ENCODE results near the gene SYMPK. TPM values are rescaled to one million over a fixed set of nuclear protein-coding genes. Genes with fewer than 3 reads are reported as not detected.

The SYMPK gene
- total RNA-seq, 1 experiment from 2014 or later, result 86.2 TPM

- Mint-ChIP-seq H3K27me3 (ENCODE audit: insufficient read depth, unreplicated experiment) (no peaks in the 10 kb centered on the region), H3K4me3 (ENCODE audit: unreplicated experiment) (no peak overlapping the region), H3K9me3 (ENCODE audit: unreplicated experiment) (no peaks in the 10 kb centered on the region), H3K4me1 (ENCODE audit: insufficient read depth, unreplicated experiment) (peaks cover 3% of the 10 kb centered on the region), H3K36me3 (ENCODE audit: insufficient read depth, unreplicated experiment) (peaks cover 18% of the 10 kb centered on the region), H3K27ac (ENCODE audit: low read depth, unreplicated experiment) (no peak overlapping the region)
- intact Hi-C loops (cut with micrococcal nuclease), result loop anchor here (10.0 kb wide), 1 partner anchor 105 kb away; the partner anchor contains the start of gene CCDC61
- TF ChIP-seq, protein P1, sequence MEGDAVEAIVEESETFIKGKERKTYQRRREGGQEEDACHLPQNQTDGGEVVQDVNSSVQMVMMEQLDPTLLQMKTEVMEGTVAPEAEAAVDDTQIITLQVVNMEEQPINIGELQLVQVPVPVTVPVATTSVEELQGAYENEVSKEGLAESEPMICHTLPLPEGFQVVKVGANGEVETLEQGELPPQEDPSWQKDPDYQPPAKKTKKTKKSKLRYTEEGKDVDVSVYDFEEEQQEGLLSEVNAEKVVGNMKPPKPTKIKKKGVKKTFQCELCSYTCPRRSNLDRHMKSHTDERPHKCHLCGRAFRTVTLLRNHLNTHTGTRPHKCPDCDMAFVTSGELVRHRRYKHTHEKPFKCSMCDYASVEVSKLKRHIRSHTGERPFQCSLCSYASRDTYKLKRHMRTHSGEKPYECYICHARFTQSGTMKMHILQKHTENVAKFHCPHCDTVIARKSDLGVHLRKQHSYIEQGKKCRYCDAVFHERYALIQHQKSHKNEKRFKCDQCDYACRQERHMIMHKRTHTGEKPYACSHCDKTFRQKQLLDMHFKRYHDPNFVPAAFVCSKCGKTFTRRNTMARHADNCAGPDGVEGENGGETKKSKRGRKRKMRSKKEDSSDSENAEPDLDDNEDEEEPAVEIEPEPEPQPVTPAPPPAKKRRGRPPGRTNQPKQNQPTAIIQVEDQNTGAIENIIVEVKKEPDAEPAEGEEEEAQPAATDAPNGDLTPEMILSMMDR (IDR thresholded peaks at IDR 0.05; ENCODE audit: unreplicated experiment), result no peak
- BruUV-seq (replicated peaks), result no TSS peak
- DNase-seq (ENCODE audit: unreplicated experiment), result no peak
- CTCF ChIA-PET, result interaction anchor here (0.6 kb wide), 1 partner anchor 40 kb away, joined by 4 read pairs; no protein-coding TSS in a partner anchor
- POLR2A ChIA-PET, result no interaction called here
Measured at GRCh38 chr19:45889210-45889885, 26.4 kb upstream of the SYMPK start.

DNA sequence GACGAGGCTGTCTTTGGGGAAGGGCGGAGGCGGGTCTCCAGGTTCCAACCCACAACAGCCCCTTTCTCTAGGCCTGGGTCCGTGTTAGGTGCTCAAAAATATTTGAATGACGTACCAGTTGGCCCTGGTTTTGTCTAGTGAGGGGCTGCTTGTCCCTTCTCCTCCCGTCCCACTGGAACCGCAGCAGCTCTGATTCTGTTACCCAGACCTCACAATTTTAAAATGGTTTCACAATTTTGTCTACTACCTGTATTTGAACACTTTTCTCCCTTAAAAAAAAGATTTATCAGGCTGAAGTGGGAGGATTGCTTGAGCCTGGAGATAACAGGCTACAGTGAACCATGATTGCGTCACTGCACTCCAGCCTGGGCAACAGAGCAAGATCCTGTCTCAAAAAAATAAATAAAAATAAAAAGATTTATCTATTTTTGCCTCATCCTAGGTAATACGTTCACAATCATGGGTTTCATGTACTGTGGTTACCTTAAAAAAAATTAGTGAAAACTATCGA, 24.3 kb upstream of the SYMPK start:
- no peak for DNase-seq (ENCODE audit: unreplicated experiment)
- H3K27ac Mint-ChIP-seq (ENCODE audit: low read depth, unreplicated experiment), result peak overlapping the region; percentile 98
- no peaks in the 10 kb centered on the region for H3K9me3 Mint-ChIP-seq (ENCODE audit: unreplicated experiment)
- CTCF ChIA-PET, result no interaction called here
- H3K4me1 Mint-ChIP-seq (ENCODE audit: insufficient read depth, unreplicated experiment), result peaks cover 10% of the 10 kb centered on the region
- intact Hi-C loops (cut with micrococcal nuclease), result loop anchor here (10.0 kb wide), 1 partner anchor 108 kb away; the partner anchor contains the start of gene CCDC61
- POLR2A ChIA-PET, result interaction anchor here (1.5 to 4.0 kb wide), 8 partner anchors 15 to 133 kb away, joined by 3 to 46 read pairs (median 10); partner anchors contain the start of genes CCDC61, MYPOP, SIX5 and SYMPK
- H3K4me3 Mint-ChIP-seq (ENCODE audit: unreplicated experiment), result peak overlapping the region; percentile 97
- H3K36me3 Mint-ChIP-seq (ENCODE audit: insufficient read depth, unreplicated experiment), result peaks cover 18% of the 10 kb centered on the region
- TSS peak; percentile 95 for BruUV-seq (replicated peaks)
- TF ChIP-seq, protein P1 (IDR thresholded peaks at IDR 0.05; ENCODE audit: unreplicated experiment), result no peak
- H3K27me3 Mint-ChIP-seq (ENCODE audit: insufficient read depth, unreplicated experiment), result no peaks in the 10 kb centered on the region

- Mint-ChIP-seq H3K9me3 (ENCODE audit: unreplicated experiment) (no peaks in the 10 kb centered on the region), H3K27me3 (ENCODE audit: insufficient read depth, unreplicated experiment) (no peaks in the 10 kb centered on the region), H3K27ac (ENCODE audit: low read depth, unreplicated experiment) (peak overlapping the region; percentile 98), H3K36me3 (ENCODE audit: insufficient read depth, unreplicated experiment) (peaks cover 18% of the 10 kb centered on the region), H3K4me3 (ENCODE audit: unreplicated experiment) (peak overlapping the region; percentile 97), H3K4me1 (ENCODE audit: insufficient read depth, unreplicated experiment) (peaks cover 10% of the 10 kb centered on the region)
- intact Hi-C loops (cut with micrococcal nuclease), result loop anchor here (10.0 kb wide), 1 partner anchor 108 kb away; the partner anchor contains the start of gene CCDC61
- CTCF ChIA-PET, result interaction anchor here (0.6 to 1.1 kb wide), 3 partner anchors 162 to 641 kb away, joined by 3 to 6 read pairs (median 3); no protein-coding TSS in a partner anchor
- POLR2A ChIA-PET, result interaction anchor here (0.6 to 4.0 kb wide), 20 partner anchors 8 to 467 kb away, joined by 3 to 46 read pairs (median 4); partner anchors contain the start of genes CCDC61, MYPOP, SIX5 and SYMPK
- TF ChIP-seq, protein P1 (IDR thresholded peaks at IDR 0.05; ENCODE audit: unreplicated experiment), result no peak
- BruUV-seq (replicated peaks), result no TSS peak
- peak; percentile 97 for DNase-seq (ENCODE audit: unreplicated experiment)
Measured at GRCh38 chr19:45886427-45887199, 23.7 kb upstream of the SYMPK start.

Data from MCF 10A (cell line).